GM19467 (cell line): ENCODE measurements around the gene WEE2.
"Not testable (repeated sequence)": the region's sequence is repeated elsewhere in the genome, so short reads cannot be mapped to it uniquely, and the experiment has no call there.

Source experiments
- ATAC-seq: cut with Tn5 transposase; IDR thresholded peaks from one replicate; pipeline ENCODE4 v1.9.1; 2021; ENCODE audit warnings: mild to moderate bottlenecking, moderate library complexity; ENCODE audit not compliant: unreplicated experiment

The WEE2 gene

DNA sequence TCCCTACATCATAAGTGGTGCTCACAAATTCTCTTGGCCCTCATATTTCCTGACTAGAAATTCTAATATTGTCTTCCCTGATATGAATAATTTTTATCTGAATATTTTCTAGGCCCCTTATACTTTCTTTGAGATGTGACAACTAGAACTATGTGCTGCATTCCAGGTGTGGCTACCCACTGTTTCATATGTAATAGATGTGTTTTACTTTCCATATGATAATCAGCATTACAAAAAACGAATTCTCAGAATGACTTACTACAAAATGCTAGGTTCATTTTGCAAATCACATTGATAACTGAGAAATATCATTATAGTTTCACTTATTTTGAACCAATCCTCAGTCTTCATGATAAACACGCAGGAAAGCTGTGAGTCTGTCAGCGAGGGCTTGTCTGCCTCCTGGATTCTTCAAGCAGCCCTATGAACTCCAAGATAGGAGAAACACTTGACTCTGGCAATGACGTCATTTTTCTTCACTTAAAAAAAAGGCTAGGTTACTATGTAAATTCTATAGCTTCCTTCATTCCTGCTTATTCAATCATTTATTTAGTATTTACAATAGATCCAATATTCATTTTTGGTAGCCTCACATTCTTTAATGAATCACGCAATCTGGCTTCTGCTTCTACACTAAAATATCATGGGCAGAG, 4.6 kb downstream of the WEE2 start:
- no peak for ATAC-seq

- no peak for ATAC-seq
Measured at GRCh38 chr7:141713890-141714289, 5.7 kb downstream of the WEE2 start.

DNA sequence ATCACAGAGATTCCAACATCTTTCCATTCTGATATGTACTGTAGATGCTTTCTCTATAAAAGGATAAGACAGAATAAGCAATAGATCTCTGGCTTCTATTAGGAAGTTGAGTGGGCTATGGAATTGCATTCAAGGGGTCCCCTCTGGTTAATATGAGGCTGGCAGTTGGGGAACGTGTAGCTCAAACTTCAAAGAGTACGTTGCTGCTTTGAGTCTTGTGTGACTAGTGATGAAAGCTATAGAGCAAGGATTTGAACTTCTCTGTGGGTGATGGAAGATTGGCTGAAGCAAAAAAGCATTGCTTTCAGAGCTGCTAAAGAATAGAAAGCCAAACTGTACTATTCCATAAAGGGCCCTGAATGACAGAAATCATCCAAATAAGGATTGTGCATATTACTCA, 6.4 kb downstream of the WEE2 start:
- ATAC-seq: no peak

DNA sequence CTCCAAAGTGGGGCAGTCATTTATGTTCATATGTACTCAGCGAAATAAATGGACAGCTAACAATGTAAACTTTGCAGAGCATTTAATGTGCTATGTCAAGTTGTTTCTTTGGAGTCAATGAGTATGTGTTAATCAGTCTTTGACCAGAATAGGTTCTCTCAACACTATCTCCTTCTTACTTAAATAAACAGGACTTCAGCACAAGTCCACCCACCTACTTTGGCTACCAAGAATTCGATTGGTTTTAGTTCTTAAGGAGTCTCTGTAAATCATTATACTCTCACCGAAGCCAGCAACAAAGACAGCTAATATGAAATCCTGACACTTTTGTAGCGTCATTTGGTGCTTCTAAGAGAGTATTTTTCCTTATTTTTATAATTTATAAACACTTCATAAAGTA, 6.9 kb downstream of the WEE2 start:
- no peak for ATAC-seq

DNA sequence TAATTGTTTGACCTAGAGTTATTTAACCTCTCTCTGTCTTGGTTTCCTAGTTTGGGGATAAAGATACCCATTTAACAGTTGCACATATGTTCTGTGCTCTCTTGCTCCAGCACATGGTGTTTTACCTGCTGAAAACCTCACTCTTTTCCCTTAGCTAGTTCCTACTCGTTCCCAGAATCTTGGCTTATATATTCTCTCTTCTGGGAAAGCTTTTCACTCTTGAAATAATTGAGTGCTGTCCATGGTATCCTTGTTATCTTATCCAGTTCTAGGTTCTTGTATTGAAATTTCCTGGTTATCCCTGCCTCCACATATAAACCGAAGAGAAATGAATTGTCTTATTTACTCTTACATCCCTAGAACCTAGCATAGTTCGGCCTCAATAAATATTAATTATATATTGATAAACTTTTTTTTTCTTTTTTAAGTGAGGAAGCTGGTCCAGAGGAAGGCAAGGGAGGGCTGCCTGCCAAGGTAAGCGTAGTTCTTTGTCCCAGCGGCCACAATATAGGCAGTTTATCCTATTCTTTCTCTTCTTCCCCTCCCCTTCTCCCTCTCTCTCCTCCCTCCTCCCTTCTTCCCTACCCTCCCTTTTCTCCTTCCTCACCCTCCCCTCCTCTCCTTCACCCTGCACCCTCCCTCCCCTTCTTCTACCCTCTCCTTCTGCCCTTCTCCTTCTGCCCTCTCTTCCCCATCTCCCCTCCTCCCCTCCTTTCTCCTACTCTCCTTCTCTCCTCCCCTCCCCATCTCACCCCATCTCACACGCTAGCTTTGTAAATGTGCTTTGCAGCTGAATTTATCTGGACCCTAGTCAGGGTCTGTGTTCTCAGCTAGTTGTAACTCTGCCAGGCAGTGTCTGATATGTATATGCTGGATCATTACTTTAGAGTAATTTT, 7.9 kb downstream of the WEE2 start:
- no peak for ATAC-seq

DNA sequence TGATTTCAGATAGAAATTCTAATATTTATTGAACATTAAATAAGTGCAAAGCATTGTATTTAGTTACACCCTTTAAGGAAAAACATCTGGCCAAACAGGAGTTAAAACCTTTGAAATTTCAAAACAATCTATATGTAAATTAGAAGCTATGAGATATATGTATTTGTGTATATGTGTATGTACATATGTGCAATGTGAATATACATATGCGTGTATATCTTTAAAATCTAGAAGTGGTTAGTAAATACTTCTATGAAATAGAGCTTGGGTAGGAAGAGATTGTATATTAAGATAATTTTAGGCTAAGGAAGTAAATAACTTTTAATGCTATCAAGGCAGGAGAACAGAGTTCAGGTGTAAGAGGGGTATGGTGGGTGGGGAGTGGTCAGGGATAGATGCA, 9.3 kb downstream of the WEE2 start:
- no peak for ATAC-seq

- peak; percentile 71 for ATAC-seq
Measured at GRCh38 chr7:141722529-141722928, 14.4 kb downstream of the WEE2 start.

- ATAC-seq: no peak
Measured at GRCh38 chr7:141729020-141729419, 20.9 kb downstream of the WEE2 start.

DNA sequence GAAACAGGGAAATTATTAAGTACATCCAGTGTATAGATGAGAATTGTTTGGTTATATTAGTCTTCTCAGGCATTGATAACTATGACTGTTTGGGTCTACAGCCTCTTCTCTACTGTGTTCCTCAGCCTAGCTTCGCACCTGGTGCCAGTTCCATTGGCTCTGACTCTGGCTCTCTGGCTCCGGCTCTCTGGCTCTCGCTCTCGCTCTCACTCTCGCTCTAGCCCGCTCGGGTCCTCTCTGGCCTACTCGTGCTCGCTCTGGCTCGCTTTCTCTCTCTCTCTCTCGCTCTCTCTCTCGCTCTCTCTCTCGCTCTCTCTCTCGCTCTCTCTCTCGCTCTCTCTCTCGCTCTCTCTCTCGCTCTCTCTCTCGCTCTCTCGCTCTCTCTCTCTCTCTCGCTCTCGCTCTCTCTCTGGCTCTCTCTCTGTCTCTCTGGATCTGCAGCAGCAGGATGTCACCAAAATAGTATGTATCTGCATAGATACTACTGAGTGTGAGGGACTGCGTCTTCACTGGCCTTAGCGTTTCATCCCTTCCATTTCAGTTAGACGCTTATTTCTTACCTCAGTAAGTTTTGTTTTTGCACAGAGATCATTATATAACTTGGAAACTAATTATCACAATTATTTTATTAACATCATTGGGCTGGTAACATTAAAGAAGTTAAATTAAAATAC, 23.5 kb downstream of the WEE2 start:
- ATAC-seq: no peak

DNA sequence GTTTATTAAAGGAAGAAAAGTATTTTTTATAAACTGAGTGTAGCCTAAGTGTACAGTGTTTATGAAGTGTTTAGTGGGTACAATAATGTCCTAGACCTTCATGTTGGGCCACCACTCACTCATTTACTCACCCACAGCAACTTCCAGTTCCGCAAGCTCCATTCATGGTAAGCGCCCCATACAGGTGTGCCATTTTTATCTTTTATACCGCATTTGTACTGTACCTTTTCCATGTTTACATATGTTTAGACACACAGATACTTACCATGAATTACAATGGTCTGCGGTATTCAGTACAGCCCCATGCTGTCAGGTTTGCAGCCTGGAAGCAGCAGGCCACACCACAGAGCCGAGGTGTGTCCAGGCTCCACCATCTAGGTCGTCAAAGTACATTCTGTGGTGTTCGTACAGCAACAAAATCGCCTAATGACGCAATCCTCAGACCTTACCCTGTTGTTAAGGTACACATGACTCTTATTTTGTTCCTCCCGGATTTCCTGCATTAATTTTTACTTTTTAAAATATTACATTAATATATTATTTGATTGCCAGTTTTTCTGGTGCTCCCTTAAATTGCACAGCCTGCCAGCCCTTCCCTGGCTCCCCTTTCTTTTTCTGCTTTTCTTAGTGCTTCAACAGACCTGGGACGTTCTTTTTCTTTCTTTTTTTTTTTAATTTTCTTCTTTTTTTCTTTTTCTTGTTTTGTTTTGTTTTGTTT, 29.1 kb downstream of the WEE2 start:
- no peak for ATAC-seq

DNA sequence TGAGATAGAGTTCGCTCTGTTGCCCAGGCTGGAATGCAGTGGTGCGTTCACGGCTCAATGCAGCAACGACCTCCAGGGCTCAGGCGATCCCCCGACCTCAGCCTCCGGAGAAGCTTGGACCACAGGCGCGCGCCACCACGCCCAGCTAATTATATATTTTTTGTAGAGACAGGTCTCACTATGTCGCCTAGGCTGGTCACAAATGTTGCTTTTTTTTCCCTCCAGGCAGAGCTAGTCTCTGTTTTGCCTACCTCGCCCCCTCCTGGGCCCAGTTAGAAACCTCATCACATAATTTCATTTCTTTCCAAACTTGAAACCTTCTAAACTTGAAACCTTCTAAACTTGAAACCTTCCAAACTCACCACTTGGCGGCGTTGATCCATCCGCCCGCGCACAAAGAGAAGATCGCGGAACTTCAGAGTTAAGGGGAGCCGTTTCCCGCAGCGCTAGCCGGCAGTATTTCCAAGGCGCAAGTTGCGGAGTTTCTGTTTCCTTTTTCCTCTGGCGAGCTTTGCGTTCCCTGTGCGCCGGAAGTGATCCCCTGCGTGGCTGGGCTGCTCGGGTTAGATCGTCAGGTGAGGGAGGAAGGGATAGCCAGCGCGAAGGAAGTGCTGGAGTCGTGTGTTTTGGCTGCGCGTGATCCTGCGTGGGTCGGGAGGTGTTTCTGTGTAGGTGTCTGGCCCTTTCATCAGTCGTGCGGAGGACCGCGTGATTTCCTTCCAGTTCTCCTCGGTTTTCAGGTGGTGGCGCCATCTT, 29.9 kb downstream of the WEE2 start, which contains the start of gene SSBP1:
Gene SSBP1 (plus strand): TSS at position 523 of the 756 bp plus-strand sequence. CDS start 809 bp downstream, outside the sequence.
- ATAC-seq: peak; percentile 92

GRCh38 chr7:141738592-141739013, 30.4 kb downstream of the WEE2 start:
- ATAC-seq: no peak

DNA sequence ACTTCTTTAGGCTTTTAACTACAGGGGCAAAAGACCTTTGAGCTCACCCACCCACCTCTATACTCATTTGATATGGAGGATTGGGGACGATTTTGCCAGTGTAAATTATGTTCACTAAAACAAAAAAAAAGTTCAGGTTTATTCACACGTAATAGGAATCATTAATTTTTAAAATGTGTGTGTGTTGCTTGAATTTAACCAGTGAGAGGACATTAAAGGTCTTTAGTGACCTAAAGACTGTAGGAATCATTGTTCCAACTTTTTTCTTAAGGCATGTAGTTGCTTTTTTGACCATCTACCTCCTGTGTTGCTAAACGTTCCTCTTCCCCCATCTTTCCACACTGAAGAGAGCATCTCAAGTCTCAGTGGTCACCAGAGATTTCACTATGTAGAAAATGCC, 31.1 kb downstream of the WEE2 start:
- no peak for ATAC-seq

DNA sequence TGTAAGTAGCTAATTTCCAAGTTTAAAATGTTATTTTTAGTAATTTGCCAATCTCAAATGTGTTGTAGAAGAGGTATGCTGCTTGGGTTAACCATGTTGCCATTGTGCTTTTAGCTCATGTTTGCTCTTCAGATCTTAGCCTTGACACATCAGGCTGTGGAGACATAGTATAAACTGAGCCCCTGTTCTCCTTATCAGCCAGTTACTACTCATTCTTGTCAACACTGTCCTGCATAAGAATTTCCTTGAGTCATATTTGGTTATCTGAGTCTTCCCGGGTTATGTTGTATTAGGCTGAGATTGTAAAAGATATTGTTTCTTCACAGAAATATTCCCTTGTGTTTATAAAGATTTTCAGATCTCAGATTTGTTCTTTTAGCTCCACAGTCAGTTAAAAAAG, 34.1 kb downstream of the WEE2 start:
- ATAC-seq: no peak

GRCh38 chr7:141744131-141744530, 36.0 kb downstream of the WEE2 start:
- no peak for ATAC-seq

GRCh38 chr7:141748396-141748795, 40.2 kb downstream of the WEE2 start:
- no peak for ATAC-seq

DNA sequence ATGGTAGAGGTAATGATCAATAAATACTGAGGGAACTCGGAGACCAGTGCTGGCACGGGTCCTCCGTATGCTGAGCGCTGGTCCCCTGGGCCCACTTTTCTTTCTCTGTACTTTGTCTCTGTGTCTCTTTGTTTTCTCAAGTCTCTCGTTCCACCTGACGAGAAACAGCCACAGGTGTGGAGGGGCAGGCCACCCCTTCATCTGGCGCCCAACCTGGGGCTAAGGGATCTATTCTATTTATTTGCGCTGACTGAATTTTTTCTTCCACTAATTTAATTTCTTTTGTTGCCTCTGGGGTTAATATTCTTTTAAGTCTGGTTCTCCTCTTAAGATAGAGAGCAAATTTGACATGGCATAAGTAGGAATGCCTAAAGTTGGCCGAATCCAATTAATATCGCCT, 43.8 kb downstream of the WEE2 start:
- not testable (repeated sequence) for ATAC-seq

DNA sequence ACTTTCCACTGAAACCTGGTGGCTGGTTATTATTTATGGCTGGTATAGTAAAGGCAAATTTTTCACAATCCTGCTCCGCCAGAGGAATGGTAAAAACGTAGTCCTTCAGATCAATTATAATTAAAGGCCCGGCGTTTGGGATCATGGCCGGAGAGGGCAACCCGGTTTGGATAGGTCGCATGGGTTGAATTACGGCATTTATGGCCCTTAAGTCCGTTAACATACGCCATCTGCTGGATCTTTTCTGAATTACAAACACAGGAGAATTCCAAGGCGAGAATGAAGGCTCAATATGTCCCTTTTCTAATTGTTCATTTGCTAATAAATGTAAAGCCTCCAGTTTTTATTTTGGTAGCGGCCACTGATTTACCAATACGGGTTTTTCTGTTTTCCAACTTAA, 44.5 kb downstream of the WEE2 start:
- ATAC-seq: no peak

DNA sequence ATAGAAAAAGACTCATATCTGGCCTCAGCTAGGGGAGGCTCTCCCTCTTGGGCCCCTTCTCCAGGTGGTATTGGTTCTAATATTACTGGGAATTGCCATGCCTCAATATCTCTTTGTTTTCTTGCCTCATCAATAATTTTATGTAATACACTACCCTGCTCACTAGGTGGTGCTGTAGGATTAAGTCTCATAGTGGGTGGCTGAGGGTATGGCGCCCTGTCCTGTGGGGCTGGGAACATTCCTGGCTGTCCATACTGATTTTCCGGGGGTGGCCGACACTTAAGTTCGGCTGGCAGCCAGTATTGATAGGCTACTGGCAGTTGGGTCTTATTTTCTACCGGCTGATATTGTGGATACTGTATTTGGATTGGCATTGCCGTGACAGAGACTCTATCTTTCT, 46.8 kb downstream of the WEE2 start:
- ATAC-seq: no peak

DNA sequence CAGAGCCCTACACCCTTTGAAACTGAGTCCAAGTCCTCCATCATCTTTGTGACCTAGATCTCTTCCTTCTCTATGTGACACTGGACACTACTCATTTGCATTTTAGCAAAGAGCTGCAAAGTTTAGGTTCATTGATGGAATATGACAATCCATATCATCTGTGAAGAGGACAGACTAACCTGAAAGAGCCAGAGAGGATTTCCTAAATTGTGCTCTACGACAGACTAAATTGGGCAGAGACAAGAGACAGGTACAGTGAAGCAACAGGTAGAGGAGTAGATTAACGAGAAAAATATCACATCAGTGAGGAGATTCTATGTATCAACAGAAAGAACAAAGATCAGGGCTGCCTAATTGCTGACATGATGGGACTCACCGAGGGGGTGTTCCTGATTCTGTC, 55.6 kb downstream of the WEE2 start, which contains the start of gene TAS2R3:
Gene TAS2R3 (plus strand): TSS at position 301 of the 400 bp plus-strand sequence. CDS start 62 bp downstream, at position 363.
- ATAC-seq: no peak
